Activated T-cell treated with anti-CD3 and anti-CD28 coated beads for 24 hours (primary cell): ENCODE data around the gene OR2T29.
"Not testable (repeated sequence)": the region's sequence is repeated elsewhere in the genome, so short reads cannot be mapped to it uniquely, and the experiment has no call there.

Experiments used
- DNase-seq: peaks from one replicate; pipeline ENCODE4 v3.0.0-alpha.2; 2020; ENCODE audit warnings: low read depth

Gene OR2T29

GRCh38 chr1:248510217-248510616 lies 52.4 kb downstream of the OR2T29 start:
- DNase-seq = not testable (repeated sequence)

DNA sequence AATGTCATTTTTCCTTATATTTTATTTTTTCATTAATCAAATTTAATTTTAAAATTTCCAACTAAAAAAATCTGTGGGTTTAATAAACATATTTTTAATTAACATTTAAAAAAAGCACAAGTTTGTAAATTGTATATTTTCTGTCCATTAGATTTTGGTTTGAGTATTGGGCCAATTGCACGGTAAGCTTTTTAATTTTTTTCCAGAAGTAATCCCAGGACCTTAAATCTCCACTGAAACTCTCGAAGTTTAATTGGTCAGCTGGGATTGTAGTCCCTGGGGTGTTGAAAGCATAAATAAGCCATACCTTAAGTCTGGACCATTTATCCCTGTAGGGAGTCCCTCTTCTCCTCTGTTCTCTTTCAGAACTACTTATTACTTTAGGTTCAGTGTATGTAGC lies 54.8 kb downstream of the OR2T29 start, which contains the start of gene OR2G6:
Gene OR2G6 (plus strand): TSS at position 301 of the 400 bp plus-strand sequence. CDS start 13,574 bp downstream, outside the sequence.
- DNase-seq = not testable (repeated sequence)
